Large intestine (tissue), 3 donors: ENCODE results near the gene SLC22A23. TPM values are rescaled to one million over a fixed set of nuclear protein-coding genes. Genes with fewer than 3 reads are reported as not detected.

Experiments
- DNase-seq, 2 donors: peaks; one replicate each; pipeline versions ENCODE4 v3.0.0 to v3.0.0-alpha.2; 2013
- H3K27ac ChIP-seq: one replicate; pipeline ENCODE4 v1.5.1; 2013; ENCODE audit warnings: low read length
- H3K27me3 ChIP-seq: 2 replicates; pipeline ENCODE4 v1.6.1; 2013; ENCODE audit warnings: low read length; ENCODE audit not compliant: control insufficient read depth, insufficient read depth
- H3K36me3 ChIP-seq: 2 replicates; pipeline ENCODE4 v1.6.1; 2013; ENCODE audit warnings: low read length; ENCODE audit not compliant: control insufficient read depth, insufficient read depth
- H3K4me1 ChIP-seq: one replicate; pipeline ENCODE4 v1.6.1; 2013; ENCODE audit warnings: low read length; ENCODE audit not compliant: control insufficient read depth, insufficient read depth
- H3K4me3 ChIP-seq: one replicate; pipeline ENCODE4 v1.5.1; 2013; ENCODE audit warnings: low read length
- H3K9me3 ChIP-seq: one replicate; pipeline ENCODE4 v1.6.1; 2013; ENCODE audit warnings: mild to moderate bottlenecking, low read depth, low read length, moderate library complexity; ENCODE audit not compliant: control insufficient read depth
- WGBS: methylation state at CpG from one replicate; pipeline ENCODE4 v1.1.5; 2013; ENCODE audit warnings: low lambda C conversion rate; ENCODE audit not compliant: insufficient coverage; 5-methylcytosine and 5-hydroxymethylcytosine counted together
- polyA plus RNA-seq: library from polyadenylated mRNA; unstranded; fragments of 120-200 nt; gene quantifications from one replicate; pipeline ENCODE4 v1.2.1, GENCODE V29; 2013

The SLC22A23 gene
- polyA plus RNA-seq, 1 donor: 34.7 TPM

DNA sequence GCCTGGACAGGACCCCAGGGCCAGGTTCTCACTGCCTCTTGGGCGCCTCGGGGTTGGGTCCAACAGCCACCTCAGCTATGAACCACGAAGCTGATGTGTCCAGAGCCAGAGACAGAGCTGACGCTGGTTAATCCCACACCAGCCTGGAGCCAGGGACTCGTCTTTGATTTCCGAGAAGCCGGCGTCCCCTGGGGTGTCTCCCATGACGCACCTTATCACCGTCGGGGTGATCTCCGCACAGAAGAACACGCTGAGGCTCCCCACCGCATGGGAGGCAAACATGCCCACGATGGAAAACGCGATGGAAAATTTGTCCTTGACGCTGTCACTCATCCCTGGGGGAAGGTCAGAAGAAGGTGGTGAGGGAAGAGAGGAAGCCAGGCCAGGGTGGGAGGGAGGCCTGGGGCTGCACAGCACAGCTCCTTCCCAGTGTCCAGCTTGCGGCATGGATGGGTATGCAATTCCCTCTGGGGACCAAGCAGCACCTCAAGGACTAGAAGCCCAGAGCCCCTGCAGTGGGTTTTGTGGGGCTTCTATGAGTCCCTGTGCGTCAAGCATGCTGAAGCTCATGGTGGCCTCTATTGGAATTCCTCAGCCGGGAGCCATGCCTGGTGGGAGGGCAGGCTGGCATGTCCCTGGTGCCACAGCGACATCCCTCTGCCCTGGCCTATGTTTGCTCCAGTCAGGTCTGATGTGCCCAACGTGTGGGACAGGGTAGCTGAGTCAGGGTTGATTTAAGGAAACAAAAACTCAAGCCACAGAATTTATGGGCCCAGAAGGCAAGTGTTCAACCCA is 173.0 kb downstream of the SLC22A23 start:
- H3K36me3 ChIP-seq: peaks cover 63% of the 10 kb centered on the region
- no peaks in the 10 kb centered on the region for H3K27me3 ChIP-seq
- WGBS: 80% methylated on average over 1 of the region's 23 CpGs
- H3K4me1 ChIP-seq: no peaks in the 10 kb centered on the region
- H3K9me3 ChIP-seq: peaks cover 4% of the 10 kb centered on the region
- no peak overlapping the region for H3K4me3 ChIP-seq
- no peak overlapping the region for H3K27ac ChIP-seq
- DNase-seq: no peak

DNA sequence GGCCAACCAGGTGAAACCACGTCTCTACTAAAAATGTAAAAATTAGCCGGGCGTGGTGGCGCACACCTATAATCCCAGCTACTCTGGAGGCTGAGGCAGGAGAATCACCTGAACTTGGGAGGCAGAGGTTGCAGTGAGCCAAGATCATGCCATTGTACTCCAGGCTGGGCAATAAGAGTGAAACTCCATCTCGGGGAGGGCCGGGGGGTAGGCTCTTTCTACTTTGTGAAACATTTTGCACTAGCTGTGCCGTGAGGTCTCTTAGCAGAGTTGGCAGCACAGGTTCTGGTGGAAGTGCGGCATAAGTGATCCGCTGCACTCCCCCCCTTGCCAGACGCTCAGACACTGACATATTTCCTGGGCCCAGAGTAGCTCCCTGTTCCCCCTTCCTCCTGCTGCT is 173.6 kb downstream of the SLC22A23 start:
- DNase-seq: no peak
- H3K9me3 ChIP-seq: peaks cover 4% of the 10 kb centered on the region
- H3K4me1 ChIP-seq: no peaks in the 10 kb centered on the region
- no peaks in the 10 kb centered on the region for H3K27me3 ChIP-seq
- H3K36me3 ChIP-seq: peaks cover 60% of the 10 kb centered on the region
- H3K27ac ChIP-seq: no peak overlapping the region
- WGBS: no CpG with 5 or more reads among the region's 10 CpGs
- no peak overlapping the region for H3K4me3 ChIP-seq

- no peak for DNase-seq
- no peaks in the 10 kb centered on the region for H3K4me1 ChIP-seq
- no CpG with 5 or more reads among the region's 20 CpGs for WGBS
- H3K27me3 ChIP-seq: no peaks in the 10 kb centered on the region
- peaks cover 62% of the 10 kb centered on the region for H3K36me3 ChIP-seq
- no peak overlapping the region for H3K4me3 ChIP-seq
- H3K9me3 ChIP-seq: peaks cover 4% of the 10 kb centered on the region
- H3K27ac ChIP-seq: no peak overlapping the region
Observed at GRCh38 chr6:3282476-3283236, 174.2 kb downstream of the SLC22A23 start.

- no peaks in the 10 kb centered on the region for H3K27me3 ChIP-seq
Observed at GRCh38 chr6:3281631-3282475, 175.0 kb downstream of the SLC22A23 start.

GRCh38 chr6:3280866-3281465 is 175.9 kb downstream of the SLC22A23 start:
- 80% methylated on average over 2 of the region's 14 CpGs for WGBS
- Histone ChIP-seq H3K36me3 (peaks cover 57% of the 10 kb centered on the region), H3K9me3 (peaks cover 4% of the 10 kb centered on the region), H3K4me3 (no peak overlapping the region), H3K27me3 (no peaks in the 10 kb centered on the region), H3K4me1 (no peaks in the 10 kb centered on the region), H3K27ac (no peak overlapping the region)
- no peak for DNase-seq

More at GRCh38 chr6:3281631-3282475, 175.0 kb downstream of the SLC22A23 start:
- peaks cover 59% of the 10 kb centered on the region for H3K36me3 ChIP-seq
- no peak overlapping the region for H3K4me3 ChIP-seq
- WGBS: no CpG with 5 or more reads among the region's 13 CpGs
- H3K27ac ChIP-seq: no peak overlapping the region
- DNase-seq: no peak
- no peaks in the 10 kb centered on the region for H3K4me1 ChIP-seq
- peaks cover 4% of the 10 kb centered on the region for H3K9me3 ChIP-seq

DNA sequence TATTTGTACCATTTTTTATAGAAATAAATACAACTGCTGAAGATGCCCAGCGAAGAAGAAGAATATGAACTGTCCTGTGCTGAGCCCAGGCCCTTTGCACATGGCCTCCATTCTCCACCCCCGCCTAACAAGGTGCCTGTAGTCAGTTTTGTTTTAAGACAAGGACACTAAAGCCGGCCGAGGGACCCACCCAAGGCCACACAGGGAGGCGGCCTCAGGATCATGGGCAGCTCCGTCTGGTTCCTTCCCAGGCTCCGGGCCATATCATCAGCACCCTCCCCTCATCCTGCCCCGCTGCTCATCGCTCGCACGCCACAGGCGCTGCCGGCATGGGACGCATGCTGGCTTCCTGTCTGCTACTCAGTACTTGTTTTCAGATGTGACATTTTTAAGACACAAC is 176.8 kb downstream of the SLC22A23 start:
- H3K27me3 ChIP-seq: no peaks in the 10 kb centered on the region
- no CpG with 5 or more reads among the region's 14 CpGs for WGBS
- H3K27ac ChIP-seq: no peak overlapping the region
- peaks cover 50% of the 10 kb centered on the region for H3K36me3 ChIP-seq
- H3K9me3 ChIP-seq: peaks cover 4% of the 10 kb centered on the region
- no peak overlapping the region for H3K4me3 ChIP-seq
- DNase-seq: no peak
- no peaks in the 10 kb centered on the region for H3K4me1 ChIP-seq

GRCh38 chr6:3278691-3279090 is 178.2 kb downstream of the SLC22A23 start:
- no peaks in the 10 kb centered on the region for H3K27me3 ChIP-seq
- WGBS: no CpG with 5 or more reads among the region's 4 CpGs
- DNase-seq: no peak
- no peaks in the 10 kb centered on the region for H3K9me3 ChIP-seq
- no peak overlapping the region for H3K4me3 ChIP-seq
- H3K4me1 ChIP-seq: no peaks in the 10 kb centered on the region
- peaks cover 45% of the 10 kb centered on the region for H3K36me3 ChIP-seq
- no peak overlapping the region for H3K27ac ChIP-seq

DNA sequence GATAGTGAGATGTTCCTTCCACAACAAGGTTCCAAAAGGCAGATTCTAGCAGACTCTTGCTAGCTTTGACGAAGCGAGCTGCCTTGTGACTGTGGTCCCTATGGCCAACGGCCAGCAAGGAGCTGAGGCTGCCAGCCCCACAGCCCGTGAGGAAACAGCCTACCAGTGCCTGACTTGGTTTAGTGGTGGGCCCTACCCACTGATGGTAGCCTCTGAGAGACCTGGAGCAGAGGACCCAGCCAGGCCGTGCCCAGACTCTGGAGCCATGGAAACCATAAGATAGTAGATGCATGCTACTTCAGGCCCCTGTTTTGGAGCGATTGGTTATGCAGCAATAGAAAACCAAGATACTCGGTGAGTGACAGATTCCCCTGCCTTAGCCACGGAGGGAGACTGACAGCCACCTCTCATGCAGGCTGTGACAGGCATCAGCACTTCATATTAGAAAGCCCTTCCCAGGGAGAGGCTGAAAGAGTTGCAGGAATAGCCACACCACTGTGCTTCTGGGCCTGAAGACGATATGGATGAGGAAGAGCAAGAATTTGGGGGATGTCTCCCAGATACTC is 178.9 kb downstream of the SLC22A23 start:
- no peak for DNase-seq
- no peak overlapping the region for H3K4me3 ChIP-seq
- H3K9me3 ChIP-seq: no peaks in the 10 kb centered on the region
- WGBS: no CpG with 5 or more reads among the region's 9 CpGs
- H3K27ac ChIP-seq: no peak overlapping the region
- peaks cover 46% of the 10 kb centered on the region for H3K36me3 ChIP-seq
- H3K27me3 ChIP-seq: no peaks in the 10 kb centered on the region
- no peaks in the 10 kb centered on the region for H3K4me1 ChIP-seq

DNA sequence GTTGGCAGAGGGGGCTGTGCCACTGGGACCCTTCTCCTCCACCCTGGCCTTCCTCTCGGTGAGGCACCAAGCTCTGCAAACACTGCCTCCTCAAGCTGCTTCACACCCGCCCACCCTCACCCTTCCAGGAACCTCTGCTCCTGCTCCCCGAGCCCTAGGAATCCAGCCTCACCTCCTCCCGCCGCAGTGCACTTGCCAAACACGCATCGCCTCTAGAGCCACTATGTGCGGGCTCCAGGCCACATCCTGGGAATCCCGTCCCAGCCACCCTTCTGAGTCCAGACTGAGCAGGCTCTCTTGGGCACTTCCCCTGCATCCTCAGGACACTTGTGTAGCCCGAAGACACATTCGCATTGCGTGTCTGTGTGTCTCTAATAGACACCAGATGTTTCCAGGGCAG is 179.6 kb downstream of the SLC22A23 start:
- H3K36me3 ChIP-seq: peaks cover 47% of the 10 kb centered on the region
- H3K27ac ChIP-seq: no peak overlapping the region
- no peaks in the 10 kb centered on the region for H3K9me3 ChIP-seq
- H3K4me1 ChIP-seq: no peaks in the 10 kb centered on the region
- no peaks in the 10 kb centered on the region for H3K27me3 ChIP-seq
- no CpG with 5 or more reads among the region's 12 CpGs for WGBS
- no peak overlapping the region for H3K4me3 ChIP-seq
- no peak for DNase-seq
